Lower leg skin (tissue), 4 donors: ENCODE data around the gene IBTK. TPM values are rescaled to one million over a fixed set of nuclear protein-coding genes. Genes with fewer than 3 reads are reported as not detected.
"Not testable (repeated sequence)": the region's sequence is repeated elsewhere in the genome, so short reads cannot be mapped to it uniquely, and the experiment has no call there.

ENCODE experiments used
- DNase-seq, 2 donors: peaks; one replicate each; pipeline ENCODE4 v3.0.0-alpha.2; 2019; ENCODE audit warnings: low spot score in 2 of 2
- H3K4me3 ChIP-seq: fragments of 200-600 bp; sonication (generic); 2 replicates; pipeline ENCODE4 v1.5.1; 2017; ENCODE audit warnings: mild to moderate bottlenecking, low read depth; ENCODE audit not compliant: poor library complexity, severe bottlenecking
- CTCF ChIP-seq, 3 donors: fragments of 450-650 bp; IDR thresholded peaks; one replicate each; pipeline ENCODE4 v1.5.1; 2016; ENCODE audit warnings: antibody characterized with exemption in 3 of 3, mild to moderate bottlenecking in 3 of 3, moderate library complexity in 2 of 3
- POLR2A ChIP-seq, 2 donors: fragments of 450-650 bp; IDR thresholded peaks; one replicate each; pipeline ENCODE4 v1.6.1; 2016 to 2017; ENCODE audit warnings: antibody characterized with exemption in 2 of 2, mild to moderate bottlenecking in 1 of 2, moderate library complexity in 1 of 2
- WGBS, 2 donors: methylation state at CpG; one replicate each; pipeline ENCODE4 v1.1.5; 2018; 5-methylcytosine and 5-hydroxymethylcytosine counted together
- intact Hi-C: fragments of 100-400 bp; cut with DNase I; formaldehyde crosslinking; loops from one replicate; pipeline ENCODE4 v1.15.0; 2023; ENCODE audit warnings: low total_unique reads
- total RNA-seq, 4 donors: library from RNA; depleted of rRNA; stranded (reverse); fragments of >200 nt; gene quantifications; one replicate each; pipeline ENCODE4 v1.1.0, GENCODE V29; 2016

The IBTK gene
- total RNA-seq, 4 donors from 2014 or later: 10.7 to 15.3 (median 12.6) TPM

GRCh38 chr6:82129797-82130196 lies 117.7 kb downstream of the IBTK start:
- WGBS, 2 donors: 48 to 53% methylated on average over 3 of the region's 3 CpGs
- intact Hi-C loops: no loop called here
- no peak overlapping the region for H3K4me3 ChIP-seq
- no peak for DNase-seq
- no peak for TF ChIP-seq POLR2A (IDR thresholded peaks at IDR 0.05)
- no peak for TF ChIP-seq CTCF (IDR thresholded peaks at IDR 0.05)

GRCh38 chr6:82128973-82129372 lies 118.6 kb downstream of the IBTK start:
- intact Hi-C loops, DNase-seq, H3K4me3 ChIP-seq: not testable (repeated sequence)
- WGBS, 2 donors: 90 to 95% methylated on average over 9 of the region's 9 CpGs

GRCh38 chr6:82123632-82124031 lies 123.9 kb downstream of the IBTK start:
- WGBS, 2 donors: 63 to 81% methylated on average over 7 of the region's 7 CpGs
- DNase-seq: no peak
- intact Hi-C loops: no loop called here
- TF ChIP-seq CTCF (IDR thresholded peaks at IDR 0.05): no peak
- TF ChIP-seq POLR2A (IDR thresholded peaks at IDR 0.05): no peak
- H3K4me3 ChIP-seq: no peak overlapping the region

Other genes starting within 250 kb of the IBTK start
- gene TPBG, start 116.1 kb upstream of the IBTK start, total RNA-seq: 10 to 100 TPM; 22.3 to 31.2 (median 30.3) TPM